OCI-LY3 (cell line): ENCODE measurements around the gene EDEM2.

Source experiments
- H2AFZ ChIP-seq: fragments of 200-600, 300-600 bp; shearing (Covaris generic); 2 replicates; pipeline ENCODE4 v1.6.0; 2014; ENCODE audit warnings: antibody characterized with exemption, low read depth, low read length
- H3K27ac ChIP-seq: fragments of 200-600, 300-600 bp; sonication (generic); 2 replicates; pipeline ENCODE4 v1.5.1; 2014; ENCODE audit warnings: mild to moderate bottlenecking, low read length, moderate library complexity, mixed read lengths
- H3K27me3 ChIP-seq: fragments of 200-600, 300-600 bp; sonication (generic); 2 replicates; pipeline ENCODE4 v1.6.1; 2014; ENCODE audit warnings: low read depth, low read length, mixed read lengths
- H3K36me3 ChIP-seq: fragments of 200-600, 300-600 bp; sonication (generic); replicated peaks from 2 replicates; pipeline ENCODE3; 2014; ENCODE audit warnings: low read depth, low read length, mixed read lengths
- H3K4me1 ChIP-seq: fragments of 300-600, 200-600 bp; sonication (generic); 2 replicates; pipeline ENCODE4 v1.6.1; 2014; ENCODE audit warnings: low read length, mixed read lengths
- H3K4me2 ChIP-seq: fragments of 200-600, 300-600 bp; sonication (generic); 2 replicates; pipeline ENCODE4 v1.6.1; 2014; ENCODE audit warnings: low read length, mixed read lengths
- H3K4me3 ChIP-seq: fragments of 300-600, 200-600 bp; sonication (generic); 2 replicates; pipeline ENCODE4 v1.5.1; 2014; ENCODE audit warnings: antibody characterized with exemption, mild to moderate bottlenecking, low read length, moderate library complexity
- H3K79me2 ChIP-seq: fragments of 300-600, 200-600 bp; shearing (Covaris generic); 2 replicates; pipeline ENCODE4 v1.6.1; 2014; ENCODE audit warnings: mild to moderate bottlenecking, low read length, mixed read lengths
- H3K9ac ChIP-seq: fragments of 300-600, 200-600 bp; shearing (Covaris generic); 2 replicates; pipeline ENCODE4 v1.6.0; 2014; ENCODE audit warnings: mild to moderate bottlenecking, low read length, moderate library complexity
- H3K9me3 ChIP-seq: fragments of 200-600, 300-600 bp; shearing (Covaris generic); 2 replicates; pipeline ENCODE4 v1.6.1; 2014; ENCODE audit warnings: low read length, mixed read lengths; ENCODE audit not compliant: insufficient read depth
- H4K20me1 ChIP-seq: fragments of 200-600, 300-600 bp; sonication (generic); 2 replicates; pipeline ENCODE4 v1.6.1; 2016; ENCODE audit warnings: low read length, mixed read lengths; ENCODE audit not compliant: insufficient read depth
- EZH2phosphoT487 ChIP-seq: fragments of 200-600 bp; shearing (Covaris generic); IDR thresholded peaks from 2 replicates; pipeline ENCODE4 v1.6.1; 2018; ENCODE audit warnings: antibody characterized with exemption, mixed run types, low read depth
- TF ChIP-seq, protein P1 (sequence below): fragments of 200-600, 300-600 bp; sonication (generic); IDR thresholded peaks from 2 replicates; pipeline ENCODE4 v1.5.1; 2014; ENCODE audit warnings: antibody characterized with exemption, low read length, low read depth

The EDEM2 gene

DNA sequence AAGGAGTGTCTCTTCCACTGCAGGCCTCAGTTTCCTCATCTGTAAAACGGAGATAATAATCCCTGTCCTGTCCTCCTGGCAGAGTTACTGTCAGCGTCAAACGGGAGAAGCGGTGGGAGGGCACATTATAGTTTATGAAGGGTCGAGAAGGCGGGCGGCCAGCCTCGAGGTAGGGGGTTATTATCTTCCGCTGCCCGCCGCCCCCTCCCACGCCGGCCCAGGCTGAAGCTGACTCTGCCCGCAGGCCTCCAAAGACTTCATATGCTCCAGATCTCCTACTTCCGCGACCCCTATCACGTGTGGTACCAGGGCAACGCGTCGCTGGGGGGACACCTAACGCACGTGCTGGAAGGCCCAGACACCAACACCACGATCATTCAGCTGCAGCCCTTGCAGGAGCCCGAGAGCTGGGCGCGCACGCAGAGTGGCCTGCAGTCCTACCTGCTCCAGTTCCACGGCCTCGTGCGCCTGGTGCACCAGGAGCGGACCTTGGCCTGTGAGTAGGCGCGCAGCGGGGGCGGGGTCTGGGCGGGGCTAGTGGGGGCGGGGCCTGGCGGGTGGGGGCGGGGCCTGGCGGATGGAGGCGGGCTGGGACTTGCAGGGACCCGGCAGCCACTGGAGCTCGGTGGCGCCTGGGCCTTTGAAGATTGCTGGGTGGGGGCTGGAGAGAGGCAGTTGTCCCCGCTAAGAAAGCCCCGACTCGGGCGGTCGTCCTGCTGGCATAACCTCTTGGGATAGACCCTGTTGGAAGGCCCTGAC is 27.5 kb upstream of the EDEM2 start:
- H3K36me3 ChIP-seq: no peaks in the 10 kb centered on the region
- no peak overlapping the region for H3K4me3 ChIP-seq
- no peaks in the 10 kb centered on the region for H4K20me1 ChIP-seq
- TF ChIP-seq, protein P1, sequence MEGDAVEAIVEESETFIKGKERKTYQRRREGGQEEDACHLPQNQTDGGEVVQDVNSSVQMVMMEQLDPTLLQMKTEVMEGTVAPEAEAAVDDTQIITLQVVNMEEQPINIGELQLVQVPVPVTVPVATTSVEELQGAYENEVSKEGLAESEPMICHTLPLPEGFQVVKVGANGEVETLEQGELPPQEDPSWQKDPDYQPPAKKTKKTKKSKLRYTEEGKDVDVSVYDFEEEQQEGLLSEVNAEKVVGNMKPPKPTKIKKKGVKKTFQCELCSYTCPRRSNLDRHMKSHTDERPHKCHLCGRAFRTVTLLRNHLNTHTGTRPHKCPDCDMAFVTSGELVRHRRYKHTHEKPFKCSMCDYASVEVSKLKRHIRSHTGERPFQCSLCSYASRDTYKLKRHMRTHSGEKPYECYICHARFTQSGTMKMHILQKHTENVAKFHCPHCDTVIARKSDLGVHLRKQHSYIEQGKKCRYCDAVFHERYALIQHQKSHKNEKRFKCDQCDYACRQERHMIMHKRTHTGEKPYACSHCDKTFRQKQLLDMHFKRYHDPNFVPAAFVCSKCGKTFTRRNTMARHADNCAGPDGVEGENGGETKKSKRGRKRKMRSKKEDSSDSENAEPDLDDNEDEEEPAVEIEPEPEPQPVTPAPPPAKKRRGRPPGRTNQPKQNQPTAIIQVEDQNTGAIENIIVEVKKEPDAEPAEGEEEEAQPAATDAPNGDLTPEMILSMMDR: no peak
- no peak for TF ChIP-seq EZH2phosphoT487
- H2AFZ ChIP-seq: no peak overlapping the region
- no peak overlapping the region for H3K27ac ChIP-seq
- H3K4me1 ChIP-seq: peaks cover 9% of the 10 kb centered on the region; the same call in 1 of the 2 replicates
- no peak overlapping the region for H3K4me2 ChIP-seq
- H3K9me3 ChIP-seq: no peaks in the 10 kb centered on the region
- no peaks in the 10 kb centered on the region for H3K79me2 ChIP-seq
- no peaks in the 10 kb centered on the region for H3K27me3 ChIP-seq
- H3K9ac ChIP-seq: no peak overlapping the region

DNA sequence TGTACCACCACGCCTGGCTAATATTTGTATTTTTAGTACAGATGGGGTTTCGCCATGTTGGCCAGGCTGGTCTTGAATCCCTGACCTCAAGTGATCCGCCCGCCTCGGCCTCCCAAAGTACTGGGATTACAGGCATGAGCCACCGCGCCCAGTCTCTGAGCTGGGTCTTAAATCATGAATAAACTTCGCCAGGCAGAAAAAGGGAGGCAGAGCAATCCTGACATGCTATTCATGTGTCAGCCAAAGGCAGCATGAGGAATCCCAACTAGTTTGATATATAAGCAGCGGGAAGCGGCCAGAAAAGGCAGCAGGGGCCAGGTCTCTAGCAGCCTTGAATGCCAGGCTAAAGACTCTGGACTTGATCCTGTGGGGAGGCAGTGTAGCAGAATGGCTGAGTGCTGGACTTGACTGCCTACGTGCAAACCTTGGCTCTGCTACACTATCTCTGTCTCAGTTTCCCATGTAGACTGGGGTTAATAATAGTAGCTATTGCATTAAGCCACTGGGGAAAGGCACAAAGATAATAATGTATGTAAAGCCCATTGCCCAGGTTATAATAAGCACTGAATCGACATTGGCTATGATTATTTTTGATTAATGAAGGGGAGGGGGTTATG is 26.5 kb upstream of the EDEM2 start:
- Histone ChIP-seq H3K36me3 (no peaks in the 10 kb centered on the region), H3K9me3 (no peaks in the 10 kb centered on the region), H3K79me2 (no peaks in the 10 kb centered on the region), H4K20me1 (no peaks in the 10 kb centered on the region), H3K4me2 (no peak overlapping the region), H3K27me3 (no peaks in the 10 kb centered on the region), H3K9ac (no peak overlapping the region), H3K4me1 (peaks cover 9% of the 10 kb centered on the region; the same call in 1 of the 2 replicates), H3K4me3 (no peak overlapping the region), H2AFZ (no peak overlapping the region), H3K27ac (no peak overlapping the region)
- TF ChIP-seq, protein P1: no peak
- no peak for TF ChIP-seq EZH2phosphoT487

DNA sequence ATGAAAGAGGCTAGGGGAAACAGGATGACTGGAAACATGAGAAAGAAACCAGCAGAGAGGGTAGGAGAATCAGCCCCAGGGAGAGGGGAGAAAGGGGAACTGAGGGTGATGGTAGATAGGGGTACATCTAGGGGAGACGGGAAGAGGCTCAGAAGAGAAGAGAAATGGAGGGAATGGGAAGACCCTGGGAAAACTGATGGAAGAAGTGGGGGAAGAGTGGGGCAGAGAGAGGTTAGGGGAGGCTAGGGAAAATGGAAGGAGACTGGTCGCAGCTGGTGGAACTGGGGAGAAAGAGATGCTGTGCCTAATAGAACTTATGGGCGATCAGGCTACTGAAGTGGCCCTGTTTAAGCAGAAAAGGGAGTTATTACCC is 25.3 kb upstream of the EDEM2 start:
- peaks cover 9% of the 10 kb centered on the region; the same call in 1 of the 2 replicates for H3K4me1 ChIP-seq
- H3K36me3 ChIP-seq: no peaks in the 10 kb centered on the region
- no peak overlapping the region for H3K27ac ChIP-seq
- peak overlapping the region; percentile 68; the same call in 1 of the 2 replicates for H3K4me3 ChIP-seq
- H3K9me3 ChIP-seq: no peaks in the 10 kb centered on the region
- peak overlapping the region; percentile 9; the same call in 1 of the 2 replicates for H3K9ac ChIP-seq
- no peaks in the 10 kb centered on the region for H3K79me2 ChIP-seq
- H2AFZ ChIP-seq: 0 out of 2 replicates have a peak overlapping the region, but pooled peaks have one; percentile 92
- peak overlapping the region; percentile 75 for H3K4me2 ChIP-seq
- no peaks in the 10 kb centered on the region for H4K20me1 ChIP-seq
- no peak for TF ChIP-seq EZH2phosphoT487
- TF ChIP-seq, protein P1: no peak
- H3K27me3 ChIP-seq: no peaks in the 10 kb centered on the region

DNA sequence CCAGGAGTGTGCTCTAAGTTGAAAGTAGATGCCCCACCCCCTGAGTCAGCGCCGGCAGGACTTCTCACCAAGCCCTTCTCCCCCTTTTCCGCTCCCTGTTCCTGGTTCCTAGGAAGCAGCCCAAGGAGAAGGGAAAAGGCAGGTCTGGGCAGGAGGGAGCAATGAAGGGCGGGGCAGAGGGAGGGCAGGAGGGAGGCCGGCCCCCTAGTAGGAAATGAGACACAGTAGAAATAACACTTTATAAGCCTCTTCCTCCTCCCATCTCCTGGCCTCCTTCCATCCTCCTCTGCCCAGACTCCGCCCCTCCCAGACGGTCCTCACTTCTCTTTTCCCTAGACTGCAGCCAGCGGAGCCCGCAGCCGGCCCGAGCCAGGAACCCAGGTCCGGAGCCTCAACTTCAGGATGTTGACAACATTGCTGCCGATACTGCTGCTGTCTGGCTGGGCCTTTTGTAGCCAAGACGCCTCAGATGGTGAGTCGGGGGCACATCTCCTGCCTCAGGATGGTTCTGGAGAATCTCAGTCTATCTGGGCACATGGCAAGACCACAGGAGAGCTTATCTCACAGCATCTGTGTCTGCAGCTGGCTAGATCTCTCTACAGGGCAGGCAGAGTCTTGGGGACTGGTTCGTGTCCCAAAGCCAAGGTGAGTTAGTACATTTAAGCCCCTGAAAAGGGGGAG is 24.8 kb upstream of the EDEM2 start, which contains the start of gene PROCR:
PROCR (plus strand) TSS at position 320 of the 681 bp plus-strand sequence; CDS start at position 403, 83 bp downstream.
- no peak within 1 kb of the TSS for H3K27ac ChIP-seq
- no peaks in the 10 kb centered on the region for H3K79me2 ChIP-seq
- peak within 1 kb of the TSS; percentile 9; the same call in 1 of the 2 replicates for H3K9ac ChIP-seq

More for the DNA sequence above, 24.8 kb upstream of the EDEM2 start, which contains the start of gene PROCR:
- Histone ChIP-seq H3K4me2 (peak within 1 kb of the TSS; percentile 75), H4K20me1 (no peaks in the 10 kb centered on the region), H3K9me3 (no peaks in the 10 kb centered on the region), H3K4me1 (peaks cover 9% of the 10 kb centered on the region; the same call in 1 of the 2 replicates), H3K4me3 (peak within 1 kb of the TSS; percentile 68), H3K36me3 (no peaks in the 10 kb centered on the region), H3K27me3 (no peaks in the 10 kb centered on the region), H2AFZ (peak within 1 kb of the TSS; percentile 92)
- TF ChIP-seq, protein P1: no peak
- TF ChIP-seq EZH2phosphoT487: no peak
